Fibroblast of skin of right biceps (primary cell): ENCODE results near the gene BCAR1.
"Not testable (repeated sequence)": the region's sequence is repeated elsewhere in the genome, so short reads cannot be mapped to it uniquely, and the experiment has no call there.

Experiments
- DNase-seq: peaks from one replicate; pipeline ENCODE4 v3.0.0-alpha.2; 2013

BCAR1 gene, protein sequence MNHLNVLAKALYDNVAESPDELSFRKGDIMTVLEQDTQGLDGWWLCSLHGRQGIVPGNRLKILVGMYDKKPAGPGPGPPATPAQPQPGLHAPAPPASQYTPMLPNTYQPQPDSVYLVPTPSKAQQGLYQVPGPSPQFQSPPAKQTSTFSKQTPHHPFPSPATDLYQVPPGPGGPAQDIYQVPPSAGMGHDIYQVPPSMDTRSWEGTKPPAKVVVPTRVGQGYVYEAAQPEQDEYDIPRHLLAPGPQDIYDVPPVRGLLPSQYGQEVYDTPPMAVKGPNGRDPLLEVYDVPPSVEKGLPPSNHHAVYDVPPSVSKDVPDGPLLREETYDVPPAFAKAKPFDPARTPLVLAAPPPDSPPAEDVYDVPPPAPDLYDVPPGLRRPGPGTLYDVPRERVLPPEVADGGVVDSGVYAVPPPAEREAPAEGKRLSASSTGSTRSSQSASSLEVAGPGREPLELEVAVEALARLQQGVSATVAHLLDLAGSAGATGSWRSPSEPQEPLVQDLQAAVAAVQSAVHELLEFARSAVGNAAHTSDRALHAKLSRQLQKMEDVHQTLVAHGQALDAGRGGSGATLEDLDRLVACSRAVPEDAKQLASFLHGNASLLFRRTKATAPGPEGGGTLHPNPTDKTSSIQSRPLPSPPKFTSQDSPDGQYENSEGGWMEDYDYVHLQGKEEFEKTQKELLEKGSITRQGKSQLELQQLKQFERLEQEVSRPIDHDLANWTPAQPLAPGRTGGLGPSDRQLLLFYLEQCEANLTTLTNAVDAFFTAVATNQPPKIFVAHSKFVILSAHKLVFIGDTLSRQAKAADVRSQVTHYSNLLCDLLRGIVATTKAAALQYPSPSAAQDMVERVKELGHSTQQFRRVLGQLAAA

DNA sequence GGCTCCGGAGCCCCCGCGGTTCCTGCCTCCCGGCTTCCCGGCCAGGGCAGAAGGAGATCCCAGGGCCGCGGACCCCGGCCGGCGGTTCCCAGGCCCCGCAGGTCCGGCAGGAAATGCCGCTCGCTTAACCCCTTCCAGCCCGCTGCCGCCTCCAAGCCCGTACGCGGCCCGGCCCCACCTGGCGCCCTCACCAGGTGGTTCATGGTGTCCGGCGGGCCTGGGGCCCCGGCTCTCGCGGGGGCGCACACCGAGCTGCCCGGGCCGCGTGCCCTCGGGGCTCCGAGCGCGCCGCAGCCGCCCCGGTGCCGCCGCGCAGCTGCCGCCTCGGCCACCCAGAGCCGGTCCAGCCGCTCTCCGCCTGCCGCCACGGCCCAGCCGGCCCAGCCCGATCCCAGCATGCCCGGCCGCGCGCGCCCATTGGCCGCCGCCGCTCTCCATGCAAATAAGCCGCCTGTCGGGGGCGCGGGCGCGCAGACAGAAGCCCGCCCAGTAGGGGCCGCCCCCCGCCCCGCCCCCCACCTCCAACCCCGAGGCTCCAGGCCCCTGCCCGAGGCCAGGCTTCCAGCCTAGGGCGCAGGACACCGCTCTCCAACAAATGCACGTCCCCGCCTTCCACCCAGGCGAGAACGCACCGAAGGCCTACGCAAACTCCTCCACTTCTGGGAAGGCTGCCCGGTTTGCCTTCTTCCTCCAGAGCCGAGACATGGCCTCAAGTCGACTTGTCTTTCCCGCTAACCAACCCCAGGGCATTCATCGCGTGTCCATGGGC is at the start of gene BCAR1:
TSS of gene BCAR1 (minus strand) at position 345 of the 769 bp plus-strand sequence. CDS start at position 203, 142 bp downstream.
- DNase-seq = peak; percentile 92

DNA sequence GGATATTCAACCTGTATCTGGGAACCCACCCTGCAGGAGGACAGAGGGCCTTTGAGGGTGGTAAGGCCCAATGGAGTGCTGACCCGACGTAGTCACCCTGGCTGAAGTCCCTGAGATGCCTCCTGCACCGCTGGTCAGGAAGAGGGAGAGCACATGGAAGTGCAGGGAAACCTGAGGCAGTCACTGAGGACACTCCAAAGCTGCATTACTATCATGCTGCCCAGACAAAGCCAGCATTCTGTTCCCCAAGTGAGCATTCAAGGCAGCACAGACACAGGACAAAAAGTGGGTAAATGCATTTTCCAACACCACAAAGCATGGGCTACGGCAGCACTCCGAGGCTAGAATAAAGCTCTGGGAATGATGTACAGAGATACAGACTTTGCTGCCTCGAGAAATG is 46.8 kb upstream of the BCAR1 start:
- DNase-seq = no peak

DNA sequence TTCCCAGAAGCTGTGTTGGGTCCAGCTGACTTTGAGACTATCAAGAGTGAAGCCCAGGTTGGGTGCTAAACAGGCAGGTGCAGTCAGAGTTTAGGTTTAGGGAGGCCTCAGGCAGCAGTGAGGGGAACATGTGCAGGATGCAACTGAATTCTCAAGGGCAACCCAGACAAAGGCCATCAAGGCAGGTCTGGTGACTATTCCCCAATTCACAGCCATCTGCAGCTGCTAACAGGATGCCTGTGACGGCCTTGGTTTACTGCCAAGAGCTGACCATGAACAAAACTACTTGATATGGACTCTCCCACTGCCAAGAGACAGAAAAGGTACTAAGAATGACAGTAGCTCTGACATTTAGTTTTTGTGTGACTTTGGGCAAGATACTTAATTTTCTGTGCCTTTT is 45.2 kb upstream of the BCAR1 start:
- DNase-seq = no peak

DNA sequence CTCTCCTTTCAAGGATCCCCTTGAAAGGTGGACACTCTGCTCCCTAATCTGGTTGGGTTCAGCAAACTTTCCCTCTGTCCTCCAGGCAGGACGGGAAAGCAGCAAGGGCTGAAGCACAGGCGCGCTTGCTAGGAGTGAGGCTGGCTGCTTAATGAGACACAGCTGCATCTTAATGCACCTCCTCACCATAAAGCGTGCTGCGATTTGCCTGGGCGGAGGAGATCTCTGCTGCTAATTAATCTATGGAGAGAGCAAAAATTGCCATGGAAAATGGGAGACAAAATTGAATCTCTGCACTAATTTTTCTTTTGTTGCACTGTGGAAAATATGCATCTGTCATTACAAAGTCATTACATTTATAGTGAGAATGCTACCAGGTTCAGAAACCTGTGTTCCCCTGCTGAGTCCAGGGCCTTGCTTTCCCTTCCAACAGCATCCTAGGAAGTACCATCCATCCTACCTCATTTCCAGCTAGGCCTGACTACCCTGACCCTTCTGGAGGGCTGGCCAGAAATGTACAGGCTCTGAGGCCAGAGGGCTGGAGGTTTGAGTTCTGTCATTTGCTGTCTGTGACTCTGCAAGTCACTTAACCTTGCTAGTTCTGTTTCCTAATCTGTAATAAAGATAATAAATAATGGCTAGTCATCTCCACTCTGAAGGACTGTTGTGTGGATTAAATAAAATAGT is 43.5 kb upstream of the BCAR1 start:
- peak; percentile 50 for DNase-seq

DNA sequence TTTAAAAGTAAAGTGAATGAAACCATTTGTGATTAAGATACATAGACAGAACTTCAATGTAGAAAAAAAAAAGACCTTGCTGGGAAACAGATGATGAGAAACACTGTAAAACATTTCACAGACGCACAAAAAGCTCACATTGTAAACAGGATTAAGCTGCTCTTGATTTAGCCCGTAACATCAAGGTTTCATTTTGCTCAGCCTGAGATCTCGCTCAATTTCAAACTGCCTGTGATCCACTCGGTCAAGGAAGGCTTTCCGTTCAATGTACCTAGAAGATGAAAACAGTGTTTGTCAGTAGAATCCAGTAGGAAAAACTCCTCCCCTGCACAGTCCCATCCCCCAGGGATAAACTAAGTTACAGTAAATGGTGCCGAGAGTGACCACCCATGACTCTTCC is 42.3 kb upstream of the BCAR1 start:
- DNase-seq = no peak

DNA sequence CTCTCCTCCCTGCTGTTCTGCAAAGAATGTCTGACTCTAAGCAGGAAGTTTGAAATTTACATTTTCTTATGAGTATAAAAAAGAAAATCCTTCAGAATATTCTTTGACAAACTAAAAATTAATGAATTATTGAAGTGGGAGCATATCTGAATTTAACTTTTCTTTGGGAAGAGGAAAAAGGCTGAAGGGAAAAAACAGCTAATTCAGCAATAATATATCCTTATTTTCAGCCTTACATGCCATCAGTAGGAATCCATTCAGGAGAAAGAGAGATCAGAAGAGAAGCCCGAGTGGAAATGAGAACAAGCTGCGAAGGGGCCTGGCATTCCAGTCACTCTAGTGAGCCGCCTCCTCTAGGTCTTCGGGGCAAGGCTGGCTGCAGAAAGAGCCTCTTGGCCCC is 41.7 kb upstream of the BCAR1 start:
- DNase-seq = no peak

DNA sequence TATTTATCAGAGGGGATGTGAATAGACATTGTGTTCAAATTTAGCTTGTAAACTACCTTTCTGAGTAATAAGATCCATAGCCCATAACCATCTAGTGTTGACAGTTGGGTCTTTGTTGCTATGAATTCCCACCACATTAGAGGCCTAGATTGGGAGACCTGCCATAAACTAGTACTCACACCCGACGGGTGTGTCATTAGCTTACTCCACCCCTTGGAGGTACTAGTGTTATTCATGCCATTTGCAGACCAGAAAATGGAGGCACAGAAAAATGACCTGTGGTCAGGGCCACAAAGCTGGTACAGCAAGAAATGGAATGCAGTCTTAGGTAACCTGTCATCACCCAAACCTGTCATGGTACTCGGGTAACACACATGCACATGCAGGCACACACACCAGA is 41.3 kb upstream of the BCAR1 start:
- DNase-seq = no peak

DNA sequence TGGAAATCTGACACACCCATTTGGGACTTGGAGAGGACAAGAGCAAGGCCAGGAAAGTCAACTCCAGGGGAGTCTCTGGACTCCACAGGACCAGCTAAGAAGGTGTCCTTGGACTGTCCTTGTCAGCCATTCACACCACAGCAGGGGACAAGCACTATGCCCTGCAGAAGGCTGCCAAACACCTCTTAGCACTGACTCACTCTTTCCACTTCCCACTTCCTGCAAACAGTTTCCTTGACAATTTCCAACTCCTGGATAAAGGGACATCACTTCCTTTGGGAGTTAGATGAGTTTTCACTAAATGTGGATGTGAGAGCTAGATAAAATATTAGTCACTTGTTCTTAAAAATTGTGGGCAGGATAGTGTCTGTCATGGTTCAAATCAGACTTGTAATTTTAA is 37.8 kb upstream of the BCAR1 start:
- peak; percentile 61 for DNase-seq

DNA sequence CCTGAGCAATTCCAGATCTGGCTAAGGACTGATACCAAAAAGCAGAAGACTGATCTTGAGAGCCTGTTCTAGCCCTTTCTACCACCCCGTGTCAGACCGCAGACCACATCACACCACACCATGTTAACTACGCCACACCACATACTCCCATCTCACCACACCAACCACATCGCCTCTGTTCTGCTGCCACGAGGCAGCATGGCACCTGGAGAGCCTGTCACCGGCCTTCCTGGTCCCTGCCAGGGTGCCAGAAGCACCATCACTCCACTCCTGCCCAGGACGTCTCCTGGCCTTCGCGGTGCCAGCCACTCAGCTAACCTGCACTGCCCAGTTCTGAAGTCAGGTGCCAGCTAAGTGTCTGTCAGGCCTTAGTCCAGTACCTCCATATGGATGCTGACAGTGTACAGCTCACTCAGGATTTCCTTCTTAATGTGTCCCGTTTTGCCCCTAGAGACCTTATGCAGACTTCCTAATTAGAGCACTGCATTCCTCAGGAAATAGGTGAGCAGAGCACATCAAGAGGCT is 37.2 kb upstream of the BCAR1 start:
- no peak for DNase-seq

DNA sequence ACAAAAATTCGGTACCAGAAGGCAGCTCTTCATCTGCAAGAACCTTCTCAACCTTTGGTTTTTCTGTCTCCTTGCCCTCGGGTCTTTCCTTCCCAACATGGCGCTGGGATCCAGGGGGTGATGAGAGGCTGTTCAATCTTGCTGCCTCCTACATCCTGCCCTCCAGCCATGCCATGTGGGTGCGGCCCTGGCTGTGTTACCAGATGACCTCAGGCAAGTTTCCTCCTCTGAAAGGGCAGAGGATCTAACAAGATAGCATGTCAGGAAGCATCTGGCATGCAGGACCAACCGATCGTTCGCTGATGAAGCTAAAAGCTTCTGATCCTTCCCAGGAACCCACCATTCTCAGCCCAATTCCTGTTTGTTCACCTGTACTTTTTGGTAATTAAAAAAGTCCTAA is 36.8 kb upstream of the BCAR1 start:
- no peak for DNase-seq

DNA sequence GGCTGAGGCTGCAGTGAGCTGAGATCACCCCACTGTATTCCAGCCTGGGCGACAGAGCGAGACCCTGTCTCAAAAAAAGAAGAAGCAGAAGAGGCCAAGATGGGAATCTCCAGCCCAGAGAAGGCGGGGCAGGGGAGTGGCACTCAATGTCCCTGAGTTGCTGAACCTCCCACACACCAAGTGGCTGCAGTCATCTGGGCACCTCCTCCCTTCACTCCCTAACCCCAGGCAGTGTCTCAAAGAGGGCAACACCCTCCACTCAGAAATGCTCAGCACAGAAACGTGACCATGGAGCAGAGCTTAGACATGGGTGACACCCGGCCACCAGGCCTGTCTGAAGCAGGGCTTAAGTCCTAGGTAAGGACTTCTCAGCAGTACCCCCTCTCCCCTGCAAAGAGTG is 36.3 kb upstream of the BCAR1 start:
- no peak for DNase-seq

DNA sequence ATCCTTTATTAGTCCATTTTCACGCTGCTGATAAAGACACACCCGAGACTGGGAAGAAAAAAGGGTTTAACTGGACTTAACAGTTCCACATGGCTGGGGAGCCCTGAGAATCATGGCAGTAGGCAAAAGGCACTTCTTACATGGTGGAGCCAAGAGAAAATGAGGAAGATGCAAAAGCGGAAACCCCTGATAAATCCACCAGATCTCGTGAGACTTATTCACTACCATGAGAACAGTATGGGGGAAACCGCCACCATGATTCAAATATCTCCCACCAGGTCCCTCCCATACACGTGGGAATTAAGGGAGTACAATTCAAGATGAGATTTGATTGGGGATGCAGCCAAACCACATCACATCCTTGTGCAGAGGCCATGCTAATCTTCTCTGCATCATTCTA is 35.0 kb upstream of the BCAR1 start:
- no peak for DNase-seq

DNA sequence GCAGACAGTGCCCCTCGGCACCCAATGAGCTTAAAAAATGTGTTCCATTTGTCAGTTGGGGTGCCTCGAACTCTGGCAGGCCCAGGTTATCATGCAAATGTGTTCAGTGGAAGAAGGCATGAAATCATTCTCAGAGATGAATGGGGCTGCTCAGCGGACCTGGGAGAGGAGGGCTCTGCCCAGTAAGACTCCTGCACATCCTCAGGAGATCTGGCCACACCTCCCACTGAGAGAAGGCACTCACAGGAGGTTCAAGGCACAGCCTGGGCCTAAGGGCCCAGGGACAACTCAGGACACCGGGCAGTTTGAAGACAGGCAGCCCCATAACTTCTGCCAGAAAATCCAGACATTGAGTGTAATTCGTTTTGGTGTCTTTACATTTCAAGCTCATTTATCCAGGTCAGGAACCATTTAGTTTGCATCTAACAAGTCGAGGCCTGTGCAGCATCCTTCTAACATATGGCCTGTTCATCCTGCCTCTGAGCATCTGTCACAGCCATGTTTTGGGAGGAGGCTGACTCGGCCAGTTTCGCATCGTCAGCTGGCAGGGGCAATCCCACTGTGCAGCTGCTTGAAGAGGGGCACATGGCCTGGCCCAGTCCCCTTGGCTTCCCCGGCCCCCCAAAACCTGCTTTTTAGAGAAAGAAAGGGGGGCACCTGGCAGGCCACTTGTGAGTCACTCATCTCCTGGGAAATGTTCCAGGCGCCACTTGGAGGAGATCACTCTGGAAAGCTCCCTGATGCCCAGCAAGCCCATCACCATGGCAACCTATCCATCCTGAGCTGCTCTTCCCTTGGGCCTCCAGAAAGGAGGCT is 31.2 kb upstream of the BCAR1 start:
- peak; percentile 61 for DNase-seq

DNA sequence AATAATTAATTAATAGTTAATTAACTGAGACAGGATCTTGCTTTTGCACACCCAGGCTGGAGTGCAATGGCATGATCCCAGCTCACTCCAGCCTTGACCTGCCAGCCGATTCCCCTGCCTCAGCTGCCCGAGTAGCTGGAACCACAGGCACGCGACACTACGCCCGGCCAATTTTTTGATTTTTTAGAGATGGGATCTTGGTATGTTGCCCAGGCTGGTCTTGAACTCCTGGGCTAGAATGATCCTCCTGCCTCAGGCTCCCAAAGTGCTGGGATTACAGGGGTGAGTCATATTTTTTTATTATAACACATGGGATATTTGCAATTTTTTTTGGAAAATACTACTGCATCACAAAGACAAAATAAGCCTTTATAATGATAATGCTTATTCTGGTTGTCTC is 30.4 kb upstream of the BCAR1 start:
- DNase-seq = no peak

DNA sequence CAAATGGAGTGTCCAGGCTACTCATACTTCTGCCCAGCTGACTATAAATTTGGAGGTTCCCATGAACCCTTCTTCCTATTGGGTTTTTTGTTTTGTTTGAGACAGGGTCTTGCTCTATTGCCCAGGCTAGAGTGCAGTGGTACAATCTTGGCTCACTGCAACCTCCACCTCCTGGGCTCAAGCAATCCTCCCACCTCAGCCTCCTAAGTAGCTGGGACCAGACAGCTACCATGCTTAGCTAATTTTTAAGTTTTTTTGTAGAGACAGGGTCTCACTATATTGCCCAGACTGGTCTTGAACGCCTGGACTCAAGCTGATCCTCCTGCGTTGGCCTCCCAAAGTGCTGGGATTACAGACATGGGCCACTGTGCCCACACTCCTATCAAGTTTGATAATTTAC is 29.6 kb upstream of the BCAR1 start:
- not testable (repeated sequence) for DNase-seq

DNA sequence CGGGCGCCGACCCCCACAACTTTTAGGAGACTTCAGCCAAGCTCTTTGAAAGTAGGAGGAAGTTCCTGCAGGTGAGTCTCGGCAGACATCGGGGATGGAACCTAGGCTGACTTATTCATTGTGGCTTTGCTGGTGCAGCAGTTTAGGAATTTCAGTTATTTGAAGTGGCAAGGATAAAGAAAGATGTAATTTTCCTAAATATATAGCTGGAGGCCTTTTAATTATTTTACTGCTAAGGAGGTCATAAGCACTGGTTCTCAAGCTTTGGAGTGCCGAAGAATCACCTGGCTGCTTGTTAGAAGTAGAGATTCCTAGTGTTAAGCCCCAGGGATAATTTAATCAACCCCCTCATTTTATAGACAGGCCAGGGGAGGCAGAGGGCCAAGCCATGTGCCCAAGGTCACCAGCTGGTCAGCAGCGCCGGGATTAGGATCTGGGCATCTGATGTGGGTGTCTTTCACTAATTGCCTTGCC is 28.9 kb upstream of the BCAR1 start:
- no peak for DNase-seq

DNA sequence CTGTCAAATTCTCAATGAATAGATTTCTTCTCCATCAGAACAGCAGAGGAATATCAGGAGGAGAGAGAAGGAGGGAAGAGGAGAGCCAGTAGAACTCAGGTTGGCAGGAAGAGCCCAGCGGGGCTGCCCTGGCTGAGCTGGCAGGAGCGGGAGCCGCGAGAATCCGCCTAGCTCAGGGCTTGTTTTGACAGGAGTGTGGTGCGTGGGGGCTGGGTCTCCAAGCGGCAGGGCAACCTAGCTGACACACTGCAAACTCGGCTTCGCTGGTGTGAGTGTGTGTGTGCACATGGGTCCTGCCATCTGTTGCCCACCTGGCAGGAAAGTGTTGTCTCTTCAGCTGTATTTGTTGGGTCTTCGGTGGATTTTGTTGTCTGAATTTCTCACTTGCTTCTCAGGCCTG is 27.9 kb upstream of the BCAR1 start:
- DNase-seq = no peak

DNA sequence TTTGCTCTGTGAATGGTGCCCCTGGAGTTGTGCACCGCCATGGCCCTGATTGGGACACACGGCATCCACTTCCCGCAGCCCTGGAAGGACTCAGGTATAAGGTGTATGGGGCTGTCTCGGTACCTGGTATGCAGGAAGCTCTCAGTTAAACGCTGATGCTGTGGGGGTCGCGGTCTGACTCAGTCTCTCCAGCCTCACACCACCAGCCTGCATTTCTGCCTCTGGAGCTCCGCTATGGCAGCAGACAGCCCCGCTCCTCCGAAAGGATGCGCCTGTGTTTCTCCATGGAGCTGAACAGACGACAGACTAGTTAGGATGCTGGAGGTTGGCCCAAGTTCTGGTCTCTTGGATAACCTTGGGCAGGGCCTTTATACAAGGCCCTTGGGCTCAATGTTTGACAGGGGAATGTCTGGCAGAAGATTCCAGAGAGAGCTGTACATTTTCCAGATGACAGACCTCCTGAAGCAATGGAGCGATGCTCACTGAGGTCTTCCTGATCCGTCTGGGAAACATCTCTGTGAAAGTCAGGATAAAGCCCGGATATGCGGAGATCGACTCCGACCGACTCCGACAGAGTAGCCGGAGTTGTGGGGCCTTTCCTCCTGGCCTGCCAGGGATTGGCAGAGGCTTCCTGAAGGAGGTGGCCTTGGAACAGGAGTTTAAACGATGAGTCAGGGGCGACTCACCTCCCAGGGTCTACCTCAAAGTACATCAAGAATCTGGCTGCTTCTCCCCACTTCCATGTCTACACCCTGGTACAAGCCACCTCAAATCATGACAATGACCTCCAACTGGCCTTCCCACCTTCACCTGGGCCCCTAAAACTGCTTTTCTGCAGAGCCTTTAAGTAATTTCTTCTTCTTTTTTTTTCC is 21.9 kb upstream of the BCAR1 start:
- DNase-seq = peak; percentile 66

DNA sequence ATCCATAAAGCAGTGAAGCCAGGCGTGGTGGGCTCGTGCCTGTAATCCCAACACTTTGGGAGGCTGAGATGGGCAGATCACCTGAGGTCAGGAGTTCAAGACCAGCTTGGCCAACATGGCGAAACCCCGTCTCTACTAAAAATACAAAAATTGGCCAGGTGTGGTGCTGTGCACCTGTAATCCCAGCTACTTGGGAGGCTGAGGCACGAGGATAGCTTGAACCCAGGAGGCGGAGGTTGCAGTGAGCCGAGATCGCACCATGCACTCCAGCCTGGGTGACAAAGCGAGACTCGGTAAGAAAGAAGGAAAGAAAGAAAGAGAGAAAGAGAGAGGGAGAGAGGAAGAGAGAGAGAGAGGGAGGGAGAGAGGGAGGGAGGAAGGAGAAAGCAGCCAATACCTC is 21.2 kb upstream of the BCAR1 start:
- DNase-seq = not testable (repeated sequence)

DNA sequence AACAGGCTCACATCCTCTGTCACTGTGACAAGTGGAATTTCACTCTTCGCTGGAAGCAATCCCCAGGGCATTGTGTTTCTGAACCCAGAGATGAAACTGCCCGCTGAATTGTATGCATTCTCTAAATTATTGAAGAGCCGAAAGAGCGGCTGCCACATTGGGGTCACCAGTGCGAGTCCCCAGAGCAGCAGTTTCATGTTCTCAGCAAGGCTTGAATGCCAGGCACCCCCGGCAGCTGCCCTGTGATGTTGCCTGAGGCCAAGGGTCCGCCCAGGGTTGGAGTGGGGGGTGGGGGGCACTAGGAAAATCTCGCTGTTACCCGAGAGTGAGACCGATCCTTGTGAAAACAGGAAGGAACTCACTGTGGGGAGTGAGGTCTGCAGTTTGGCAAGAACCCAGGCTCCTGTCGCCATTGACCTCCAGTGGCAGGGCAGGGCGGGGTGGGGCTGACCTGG is 20.7 kb upstream of the BCAR1 start:
- DNase-seq = no peak
